HepG2 (cell line): ENCODE measurements around the gene WNT3. TPM values are rescaled to one million over a fixed set of nuclear protein-coding genes. Genes with fewer than 3 reads are reported as not detected.

Source experiments
- DZIP1 ChIP-seq: sonication (generic); formaldehyde crosslinking; IDR thresholded peaks from 2 replicates; pipeline ENCODE4 v1.5.0; 2020; ENCODE audit warnings: mild to moderate bottlenecking, missing genetic modification reagents
- MTF1 ChIP-seq: sonication (generic); formaldehyde crosslinking; IDR thresholded peaks from 2 replicates; pipeline ENCODE4 v1.5.0; 2020; ENCODE audit warnings: missing genetic modification reagents
- MTF2 ChIP-seq: sonication (generic); formaldehyde crosslinking; IDR thresholded peaks from 2 replicates; pipeline ENCODE4 v1.5.0; 2020; ENCODE audit warnings: missing genetic modification reagents, borderline replicate concordance
- MZF1 ChIP-seq: sonication (generic); formaldehyde crosslinking; IDR thresholded peaks from 2 replicates; pipeline ENCODE4 v1.8.1; 2023; ENCODE audit warnings: mild to moderate bottlenecking, missing genetic modification reagents, borderline replicate concordance
- PRPF4 ChIP-seq: fragments of 200-400 bp; formaldehyde crosslinking; IDR thresholded peaks from 2 replicates; pipeline ENCODE4 v1.6.1; 2016; ENCODE audit warnings: low read length, low read depth; ENCODE audit not compliant: poor library complexity, severe bottlenecking
- RBM39 ChIP-seq: fragments of 200-400 bp; formaldehyde crosslinking; IDR thresholded peaks from one replicate; pipeline ENCODE4 v1.6.1; 2018; ENCODE audit warnings: antibody characterized with exemption, mild to moderate bottlenecking, low read depth, low read length; ENCODE audit not compliant: poor library complexity, severe bottlenecking
- TBL1XR1 ChIP-seq: fragments of 150-350 bp; IDR thresholded peaks from 2 replicates; pipeline ENCODE4 v1.6.1; 2014; ENCODE audit warnings: borderline replicate concordance, low read length; ENCODE audit not compliant: partially characterized antibody
- TEAD2 ChIP-seq: sonication (generic); formaldehyde crosslinking; IDR thresholded peaks from 2 replicates; pipeline ENCODE4 v1.9.0; 2021; ENCODE audit warnings: missing genetic modification reagents
- TEF ChIP-seq: sonication (generic); formaldehyde crosslinking; IDR thresholded peaks from 2 replicates; pipeline ENCODE4 v1.5.0; 2020; ENCODE audit warnings: missing genetic modification reagents
- TMF1 ChIP-seq: sonication (generic); formaldehyde crosslinking; IDR thresholded peaks from 2 replicates; pipeline ENCODE4 v1.8.1; 2022; ENCODE audit warnings: low read depth, missing genetic modification reagents
- XRCC5 ChIP-seq: fragments of 200-400 bp; formaldehyde crosslinking; optimal IDR thresholded peaks from 2 replicates; pipeline ENCODE3; 2017; ENCODE audit warnings: mild to moderate bottlenecking, low read length
- YEATS2 ChIP-seq: sonication (generic); formaldehyde crosslinking; IDR thresholded peaks from 2 replicates; pipeline ENCODE4 v1.4.0; 2020; ENCODE audit warnings: missing genetic modification reagents, borderline replicate concordance
- ZFP82 ChIP-seq: sonication (generic); formaldehyde crosslinking; IDR thresholded peaks from 2 replicates; pipeline ENCODE4 v1.5.1; 2020; ENCODE audit warnings: mild to moderate bottlenecking, missing genetic modification reagents, borderline replicate concordance
- ZFP90 ChIP-seq: sonication (generic); formaldehyde crosslinking; IDR thresholded peaks from 2 replicates; pipeline ENCODE4 v1.8.0; 2022; ENCODE audit warnings: missing genetic modification reagents, mild to moderate bottlenecking, inconsistent platforms, borderline replicate concordance
- ZMYM2 ChIP-seq: sonication (generic); formaldehyde crosslinking; IDR thresholded peaks from 2 replicates; pipeline ENCODE4 v1.8.0; 2022; ENCODE audit warnings: mild to moderate bottlenecking, missing genetic modification reagents
- ZNF234 ChIP-seq: sonication (generic); formaldehyde crosslinking; conservative IDR thresholded peaks from 2 replicates; pipeline ENCODE4 v1.5.1; 2020; ENCODE audit warnings: mild to moderate bottlenecking, missing genetic modification reagents
- ZNF367 ChIP-seq: sonication (generic); formaldehyde crosslinking; IDR thresholded peaks from 2 replicates; pipeline ENCODE4 v1.4.0; 2020; ENCODE audit warnings: missing genetic modification reagents, borderline replicate concordance
- ZNF563 ChIP-seq: sonication (generic); formaldehyde crosslinking; IDR thresholded peaks from 2 replicates; pipeline ENCODE4 v1.8.0; 2022; ENCODE audit warnings: mild to moderate bottlenecking, moderate library complexity, missing genetic modification reagents
- ZNF674 ChIP-seq: sonication (generic); formaldehyde crosslinking; IDR thresholded peaks from 2 replicates; pipeline ENCODE4 v1.5.0; 2020; ENCODE audit warnings: low read depth, mild to moderate bottlenecking, missing genetic modification reagents
- ZNF687 ChIP-seq: sonication (generic); formaldehyde crosslinking; IDR thresholded peaks from 2 replicates; pipeline ENCODE4 v1.5.1; 2020; ENCODE audit warnings: mild to moderate bottlenecking, missing genetic modification reagents, moderate library complexity
- ZNF713 ChIP-seq: sonication (generic); formaldehyde crosslinking; IDR thresholded peaks from 2 replicates; pipeline ENCODE4 v1.4.0; 2020; ENCODE audit warnings: mild to moderate bottlenecking, missing genetic modification reagents
- ZNF749 ChIP-seq: sonication (generic); formaldehyde crosslinking; IDR thresholded peaks from 2 replicates; pipeline ENCODE4 v1.8.0; 2022; ENCODE audit warnings: mild to moderate bottlenecking, missing genetic modification reagents, moderate library complexity, borderline replicate concordance
- ZSCAN25 ChIP-seq: sonication (generic); formaldehyde crosslinking; IDR thresholded peaks from 2 replicates; pipeline ENCODE4 v1.8.0; 2022; ENCODE audit warnings: mild to moderate bottlenecking, missing genetic modification reagents
- polyA plus RNA-seq, 8 experiments: library from polyadenylated mRNA; depleted of rRNA in 3 of 8; stranded (reverse) in 7 of 8; unstranded in 1 of 8; fragments of >200 nt; fragmentation: Illumina TruSeq in 4 of 8; extraction: Trizol in 4 of 8; gene quantifications; 2 replicates each; pipeline versions ENCODE4 v1.2.1 to v1.2.3, GENCODE V29; 2011 to 2016; ENCODE audit warnings: low read depth in 4 of 8, missing spikeins in 1 of 8, mixed read lengths in 1 of 8; ENCODE audit not compliant: insufficient read depth in 1 of 8
- total RNA-seq, 5 experiments: library from RNA; depleted of rRNA; stranded (reverse); fragments of >200 nt; fragmentation: Illumina TruSeq; extraction: Trizol; gene quantifications; 2 replicates each; pipeline ENCODE4 v1.2.3, GENCODE V29; 2016; ENCODE audit warnings: low read depth in 1 of 5

Gene WNT3
- total and polyA plus RNA-seq, 2 of the 13 experiments (the other 11 are each of a cell fraction or from before 2014, with no cell fraction given) = 8.5 to 10.3 TPM

- TF ChIP-seq YEATS2 = no peak
- TF ChIP-seq ZMYM2 (CRISPR knock-in tag) = no peak
- peak; percentile 70 for TF ChIP-seq MTF2 (CRISPR knock-in tag)
- TF ChIP-seq ZSCAN25 (CRISPR knock-in tag) = no peak
- no peak for TF ChIP-seq ZFP90
- TF ChIP-seq TEF (CRISPR knock-in tag) = no peak
- no peak for TF ChIP-seq PRPF4
- TF ChIP-seq ZFP82 = no peak
- no peak for TF ChIP-seq DZIP1
- no peak for TF ChIP-seq ZNF234 (CRISPR knock-in tag)
- no peak for TF ChIP-seq TBL1XR1
- TF ChIP-seq TMF1 (CRISPR knock-in tag) = no peak
- no peak for TF ChIP-seq ZNF749 (CRISPR knock-in tag)
- no peak for TF ChIP-seq TEAD2 (CRISPR knock-in tag)
- no peak for TF ChIP-seq MZF1
- no peak for TF ChIP-seq ZNF674 (CRISPR knock-in tag)
- TF ChIP-seq XRCC5 = no peak
- peak; percentile 33 for TF ChIP-seq RBM39
- no peak for TF ChIP-seq MTF1 (CRISPR knock-in tag)
- no peak for TF ChIP-seq ZNF367 (CRISPR knock-in tag)
- 0 out of 2 replicates have a peak, but pooled peaks have one; percentile 50 for TF ChIP-seq ZNF563 (CRISPR knock-in tag)
- peak; percentile 65 for TF ChIP-seq ZNF687 (CRISPR knock-in tag)
- TF ChIP-seq ZNF713 (CRISPR knock-in tag) = peak; percentile 88; the same call in 1 of the 2 replicates
Observed at GRCh38 chr17:46841561-46842379, 23.3 kb upstream of the WNT3 start (continued).
